ENCODE data around the gene SLC6A19. TPM values are rescaled to one million over a fixed set of nuclear protein-coding genes. Genes with fewer than 3 reads are reported as not detected.

SLC6A19 gene
- total and polyA plus RNA-seq, 2 of the 13 experiments (the other 11 are each of a cell fraction or from before 2014, with no cell fraction given), result 0.02 TPM; not detected in 1

GRCh38 chr5:1216918-1217295 lies 15.5 kb downstream of the SLC6A19 start:
- no peak overlapping the region for H2AFZ ChIP-seq (ENCODE audit: low read length)
- H3K4me1 ChIP-seq (ENCODE audit: insufficient read depth, low read length), result no peaks in the 10 kb centered on the region
- no peaks in the 10 kb centered on the region for H3K9me3 ChIP-seq (ENCODE audit: low read length)
- no peaks in the 10 kb centered on the region for H4K20me1 ChIP-seq (ENCODE audit: insufficient read depth, low read length)
- in situ Hi-C loops (cut with HindIII; ENCODE audit: extremely low pct_ligation_motif_present, low pct_unique_long_range_greater_than_20kb), result no loop called here
- FAIRE-seq, result no peak
- no peak overlapping the region for H3K9ac ChIP-seq (ENCODE audit: insufficient read depth, low read depth, low read length)
- no peak overlapping the region for H3K4me3 ChIP-seq (replicated peaks in 1 of 3; ENCODE audit: insufficient read depth in 1 of 3, low read depth in 2 of 3, low read length in 3 of 3)
- no peak for DNase-seq (ENCODE audit: low spot score)
- no peak overlapping the region for H3K27ac ChIP-seq (ENCODE audit: extremely low read length, insufficient read depth, low read length)
- no peak for ATAC-seq
- intact Hi-C loops (cut with micrococcal nuclease; ENCODE audit: unreplicated experiment), result no loop called here
- H3K79me2 ChIP-seq (ENCODE audit: insufficient read depth, low read length), result no peaks in the 10 kb centered on the region
- H3K4me2 ChIP-seq (ENCODE audit: low read depth, low read length), result no peak overlapping the region
- CTCF ChIA-PET (ENCODE audit: low intra/inter-chr PET ratio, low total read pairs), result no interaction called here
- H3K36me3 ChIP-seq (replicated peaks in 1 of 2; ENCODE audit: control insufficient read depth in 1 of 2, insufficient read depth in 2 of 2, low read length in 2 of 2), result no peaks in the 10 kb centered on the region
- WGBS (ENCODE audit: low lambda C conversion rate), result 56% methylated on average over 6 of the region's 18 CpGs
- TF ChIP-seq, protein P1, sequence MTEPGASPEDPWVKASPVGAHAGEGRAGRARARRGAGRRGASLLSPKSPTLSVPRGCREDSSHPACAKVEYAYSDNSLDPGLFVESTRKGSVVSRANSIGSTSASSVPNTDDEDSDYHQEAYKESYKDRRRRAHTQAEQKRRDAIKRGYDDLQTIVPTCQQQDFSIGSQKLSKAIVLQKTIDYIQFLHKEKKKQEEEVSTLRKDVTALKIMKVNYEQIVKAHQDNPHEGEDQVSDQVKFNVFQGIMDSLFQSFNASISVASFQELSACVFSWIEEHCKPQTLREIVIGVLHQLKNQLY (CRISPR knock-in tag; IDR thresholded peaks at IDR 0.05), result no peak
- TF ChIP-seq ZNF33B (CRISPR knock-in tag; IDR thresholded peaks at IDR 0.05) (no peak), MAFG (CRISPR knock-in tag; IDR thresholded peaks at IDR 0.05) (no peak), ZKSCAN1 (IDR thresholded peaks at IDR 0.05; ENCODE audit: low read length) (no peak)
- TF ChIP-seq, protein P2, sequence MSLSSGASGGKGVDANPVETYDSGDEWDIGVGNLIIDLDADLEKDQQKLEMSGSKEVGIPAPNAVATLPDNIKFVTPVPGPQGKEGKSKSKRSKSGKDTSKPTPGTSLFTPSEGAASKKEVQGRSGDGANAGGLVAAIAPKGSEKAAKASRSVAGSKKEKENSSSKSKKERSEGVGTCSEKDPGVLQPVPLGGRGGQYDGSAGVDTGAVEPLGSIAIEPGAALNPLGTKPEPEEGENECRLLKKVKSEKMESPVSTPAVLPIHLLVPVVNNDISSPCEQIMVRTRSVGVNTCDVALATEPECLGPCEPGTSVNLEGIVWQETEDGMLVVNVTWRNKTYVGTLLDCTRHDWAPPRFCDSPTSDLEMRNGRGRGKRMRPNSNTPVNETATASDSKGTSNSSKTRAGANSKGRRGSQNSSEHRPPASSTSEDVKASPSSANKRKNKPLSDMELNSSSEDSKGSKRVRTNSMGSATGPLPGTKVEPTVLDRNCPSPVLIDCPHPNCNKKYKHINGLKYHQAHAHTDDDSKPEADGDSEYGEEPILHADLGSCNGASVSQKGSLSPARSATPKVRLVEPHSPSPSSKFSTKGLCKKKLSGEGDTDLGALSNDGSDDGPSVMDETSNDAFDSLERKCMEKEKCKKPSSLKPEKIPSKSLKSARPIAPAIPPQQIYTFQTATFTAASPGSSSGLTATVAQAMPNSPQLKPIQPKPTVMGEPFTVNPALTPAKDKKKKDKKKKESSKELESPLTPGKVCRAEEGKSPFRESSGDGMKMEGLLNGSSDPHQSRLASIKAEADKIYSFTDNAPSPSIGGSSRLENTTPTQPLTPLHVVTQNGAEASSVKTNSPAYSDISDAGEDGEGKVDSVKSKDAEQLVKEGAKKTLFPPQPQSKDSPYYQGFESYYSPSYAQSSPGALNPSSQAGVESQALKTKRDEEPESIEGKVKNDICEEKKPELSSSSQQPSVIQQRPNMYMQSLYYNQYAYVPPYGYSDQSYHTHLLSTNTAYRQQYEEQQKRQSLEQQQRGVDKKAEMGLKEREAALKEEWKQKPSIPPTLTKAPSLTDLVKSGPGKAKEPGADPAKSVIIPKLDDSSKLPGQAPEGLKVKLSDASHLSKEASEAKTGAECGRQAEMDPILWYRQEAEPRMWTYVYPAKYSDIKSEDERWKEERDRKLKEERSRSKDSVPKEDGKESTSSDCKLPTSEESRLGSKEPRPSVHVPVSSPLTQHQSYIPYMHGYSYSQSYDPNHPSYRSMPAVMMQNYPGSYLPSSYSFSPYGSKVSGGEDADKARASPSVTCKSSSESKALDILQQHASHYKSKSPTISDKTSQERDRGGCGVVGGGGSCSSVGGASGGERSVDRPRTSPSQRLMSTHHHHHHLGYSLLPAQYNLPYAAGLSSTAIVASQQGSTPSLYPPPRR (CRISPR knock-in tag; IDR thresholded peaks at IDR 0.05; ENCODE audit: borderline replicate concordance), result no peak
- TF ChIP-seq, protein P3, sequence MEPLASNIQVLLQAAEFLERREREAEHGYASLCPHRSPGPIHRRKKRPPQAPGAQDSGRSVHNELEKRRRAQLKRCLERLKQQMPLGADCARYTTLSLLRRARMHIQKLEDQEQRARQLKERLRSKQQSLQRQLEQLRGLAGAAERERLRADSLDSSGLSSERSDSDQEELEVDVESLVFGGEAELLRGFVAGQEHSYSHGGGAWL (CRISPR knock-in tag; IDR thresholded peaks at IDR 0.05), result no peak
- BruUV-seq (replicated peaks), result no TSS peak
- peaks cover 7 to 35% of the 10 kb centered on the region in 2 experiments; a peak in 4 of 5 replicates for H3K27me3 ChIP-seq (ENCODE audit: control insufficient read depth in 1 of 2, insufficient read depth in 2 of 2, low read length in 2 of 2)
- POLR2A ChIA-PET, result no interaction called here

Data from HepG2 (cell line).